B cell (primary cell): ENCODE results near the gene FARP1. TPM values are rescaled to one million over a fixed set of nuclear protein-coding genes. Genes with fewer than 3 reads are reported as not detected.

Source experiments
- ATAC-seq: fragments of 200-7000 bp; cut with Tn5 transposase; one replicate; pipeline ENCODE4 v1.10.0; 2021; ENCODE audit warnings: low read depth, mild to moderate bottlenecking, moderate number of reproducible peaks, moderate library complexity
- CTCF ChIA-PET: fragments of 350-600 bp; sonication (Branson Sonifier 250); formaldehyde crosslinking; loops from one replicate; lab custom pipeline; 2021; ENCODE audit warnings: antibody characterized with exemption, inconsistent platforms; lab: Charles Lee
- POLR2A ChIA-PET: fragments of 350-600 bp; sonication (Branson Sonifier 250); formaldehyde crosslinking; loops from one replicate; lab custom pipeline; 2021; ENCODE audit warnings: antibody characterized with exemption; lab: Charles Lee
- DNase-seq: peaks from one replicate; pipeline ENCODE4 v3.0.0; 2013
- H2AFZ ChIP-seq: 2 replicates; pipeline ENCODE4 v1.6.1; 2012; ENCODE audit warnings: mild to moderate bottlenecking, low read depth, low read length; ENCODE audit not compliant: insufficient read depth, poor library complexity, severe bottlenecking
- H3K27ac ChIP-seq, 2 donors: 1 replicate in 1 of 2; 2 replicates in 1 of 2; pipeline ENCODE4 v1.5.1; 2012 to 2013; ENCODE audit warnings: low read length in 2 of 2, mild to moderate bottlenecking in 2 of 2, moderate library complexity in 1 of 2
- H3K27me3 ChIP-seq, 4 experiments: fragments of 200-600 bp in 1 of 4; sonication (generic) in 1 of 4; replicated peaks in 1 of 4; 1 replicate in 2 of 4; 2 replicates in 2 of 4; pipeline versions ENCODE4 v1.6.1 to v1.7.0; 2013 to 2016; ENCODE audit warnings: low read length in 3 of 4, mild to moderate bottlenecking in 2 of 4, mixed read lengths in 1 of 4, moderate library complexity in 1 of 4; ENCODE audit not compliant: insufficient read depth in 4 of 4, control insufficient read depth in 3 of 4; ENCODE audit errors: control extremely low read depth in 1 of 4
- H3K36me3 ChIP-seq, 2 experiments: replicated peaks in 1 of 2; 1 replicate in 1 of 2; 2 replicates in 1 of 2; pipeline versions ENCODE4 v1.6.1 to v1.7.1; 2013; ENCODE audit warnings: low read length in 1 of 2; ENCODE audit not compliant: insufficient read depth in 2 of 2, control insufficient read depth in 1 of 2; ENCODE audit errors: control extremely low read depth in 1 of 2, extremely low read depth in 1 of 2
- H3K4me1 ChIP-seq, 2 donors: fragments of 200-600 bp in 1 of 2; sonication (generic) in 1 of 2; 1 replicate in 1 of 2; 2 replicates in 1 of 2; pipeline versions ENCODE4 v1.5.1 to v1.6.1; 2013 to 2017; ENCODE audit warnings: low read length in 2 of 2; ENCODE audit not compliant: control insufficient read depth in 2 of 2, insufficient read depth in 2 of 2
- H3K4me2 ChIP-seq: replicated peaks from 2 replicates; pipeline ENCODE3; 2012; ENCODE audit warnings: mild to moderate bottlenecking, low read depth, low read length; ENCODE audit not compliant: poor library complexity, severe bottlenecking
- H3K4me3 ChIP-seq, 5 experiments: fragments of 200-600 bp in 1 of 5; sonication (generic) in 1 of 5; 1 replicate in 3 of 5; 2 replicates in 2 of 5; pipeline versions ENCODE4 v1.5.1 to v1.7.0; 2011 to 2016; ENCODE audit warnings: low read length in 4 of 5, mild to moderate bottlenecking in 4 of 5, low read depth in 2 of 5, control low read depth in 1 of 5, moderate library complexity in 1 of 5; ENCODE audit not compliant: insufficient read depth in 1 of 5; ENCODE audit errors: control extremely low read depth in 1 of 5, extremely low read depth in 1 of 5
- H3K79me2 ChIP-seq: fragments of 200-600 bp; sonication (generic); one replicate; pipeline ENCODE4 v1.6.0; 2016; ENCODE audit warnings: low read length; ENCODE audit not compliant: control insufficient read depth, insufficient read depth
- H3K9ac ChIP-seq: fragments of 200-600 bp; sonication (generic); 2 replicates; pipeline ENCODE4 v1.6.1; 2017; ENCODE audit warnings: mild to moderate bottlenecking, low read length, moderate library complexity
- H3K9me3 ChIP-seq, 3 donors: one replicate each; pipeline versions ENCODE4 v1.6.1 to v1.7.1; 2013; ENCODE audit warnings: low read length in 2 of 3; ENCODE audit not compliant: control insufficient read depth in 2 of 3, insufficient read depth in 1 of 3; ENCODE audit errors: control extremely low read depth in 1 of 3
- H4K20me1 ChIP-seq: 2 replicates; pipeline ENCODE4 v1.6.0; 2012; ENCODE audit warnings: mild to moderate bottlenecking, low read length; ENCODE audit not compliant: insufficient read depth, control insufficient read depth, poor library complexity, severe bottlenecking
- H3K27ac Mint-ChIP-seq: one replicate; pipeline ENCODE4 v1.8.0; 2021; ENCODE audit warnings: mixed read lengths
- H3K27me3 Mint-ChIP-seq: one replicate; pipeline ENCODE4 v1.8.0; 2021; ENCODE audit warnings: mixed read lengths
- H3K4me1 Mint-ChIP-seq: one replicate; pipeline ENCODE4 v1.8.0; 2021; ENCODE audit warnings: mixed read lengths
- H3K4me3 Mint-ChIP-seq: one replicate; pipeline ENCODE4 v1.8.0; 2021; ENCODE audit warnings: mixed read lengths
- H3K9me3 Mint-ChIP-seq: one replicate; pipeline ENCODE4 v1.8.0; 2022; ENCODE audit warnings: mixed read lengths; ENCODE audit not compliant: insufficient read depth
- EZH2 ChIP-seq: IDR thresholded peaks from 2 replicates; pipeline ENCODE4 v1.6.1; 2012; ENCODE audit warnings: borderline replicate concordance, low read depth, mild to moderate bottlenecking, moderate library complexity, low read length; ENCODE audit not compliant: insufficient read depth, poor library complexity, severe bottlenecking
- WGBS: methylation state at CpG from one replicate; pipeline ENCODE4 v1.1.5; 2013; ENCODE audit warnings: missing lambda C conversion rate; ENCODE audit not compliant: insufficient coverage; 5-methylcytosine and 5-hydroxymethylcytosine counted together
- intact Hi-C: fragments of 100-400 bp; cut with micrococcal nuclease; formaldehyde crosslinking; loops from one replicate; pipeline ENCODE4 v1.10.0; 2022
- polyA plus RNA-seq: library from polyadenylated mRNA; depleted of rRNA; stranded (reverse); fragments of >200 nt; gene quantifications from 2 replicates; pipeline ENCODE4 v1.2.3, GENCODE V29; 2012
- total RNA-seq, 2 donors: library from RNA; stranded (reverse); fragments of 120-200 nt in 1 of 2; gene quantifications; 1 replicate in 1 of 2; 2 replicates in 1 of 2; pipeline versions ENCODE4 v1.2.3 to v1.2.4, GENCODE V29; 2013 to 2022
- TF ChIP-seq, protein P1 (sequence below): fragments of 200-600 bp; IDR thresholded peaks from one replicate; pipeline ENCODE4 v1.8.0; 2022; ENCODE audit warnings: antibody characterized with exemption, mild to moderate bottlenecking

Gene FARP1
- total and polyA plus RNA-seq, 2 donors (not counting 1 experiment from before 2014, with no cell fraction given): 0.15 to 1.5 TPM

DNA sequence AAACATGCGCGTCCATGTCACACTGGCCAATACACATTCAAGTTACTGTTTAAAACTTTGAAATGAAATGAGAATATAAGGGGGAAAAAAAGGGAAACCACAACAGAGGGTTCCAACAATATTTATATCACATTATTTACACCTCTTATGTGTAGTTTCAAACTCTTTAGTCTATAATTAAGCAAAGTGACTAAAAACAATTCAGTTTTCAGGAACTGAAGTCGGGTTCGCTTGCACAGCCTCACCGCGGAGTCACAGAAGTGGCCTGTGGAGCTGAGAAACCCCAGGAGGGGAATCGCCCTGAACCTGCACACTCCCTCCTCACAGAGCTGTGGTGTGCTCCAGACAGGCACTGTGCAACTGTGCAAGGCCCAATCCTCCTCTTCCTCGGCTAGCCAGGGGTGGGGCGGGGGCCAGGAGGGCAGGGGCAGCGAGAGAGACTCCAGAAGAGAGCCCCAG is 358.1 kb downstream of the FARP1 start:
- ChIA-PET CTCF (interaction anchor here (1.1 kb wide), 1 partner anchor 18 kb away, joined by 4 read pairs; no protein-coding TSS in a partner anchor), POLR2A (no interaction called here)
- peaks cover 45 to 51% of the 10 kb centered on the region in 2 donors for H3K4me1 ChIP-seq
- no peak overlapping the region for H2AFZ ChIP-seq
- intact Hi-C loops: loop anchor here (10.0 kb wide), 1 partner anchor 1066 kb away; the partner anchor contains the start of gene RAP2A
- peaks cover 3 to 38% of the 10 kb centered on the region in 2 experiments for H3K36me3 ChIP-seq
- no peak overlapping the region for H3K27ac ChIP-seq
- ATAC-seq (peak; percentile 55), DNase-seq (no peak)
- Mint-ChIP-seq H3K27ac (peak overlapping the region; percentile 38), H3K27me3 (no peaks in the 10 kb centered on the region), H3K4me3 (peak overlapping the region; percentile 45), H3K4me1 (peaks cover 76% of the 10 kb centered on the region), H3K9me3 (no peaks in the 10 kb centered on the region)
- WGBS: 38% methylated on average over 6 of the region's 10 CpGs
- no peaks in the 10 kb centered on the region for H3K27me3 ChIP-seq
- peaks cover 100% of the 10 kb centered on the region for H3K79me2 ChIP-seq
- H3K9me3 ChIP-seq: no peaks in the 10 kb centered on the region
- TF ChIP-seq, protein P1, sequence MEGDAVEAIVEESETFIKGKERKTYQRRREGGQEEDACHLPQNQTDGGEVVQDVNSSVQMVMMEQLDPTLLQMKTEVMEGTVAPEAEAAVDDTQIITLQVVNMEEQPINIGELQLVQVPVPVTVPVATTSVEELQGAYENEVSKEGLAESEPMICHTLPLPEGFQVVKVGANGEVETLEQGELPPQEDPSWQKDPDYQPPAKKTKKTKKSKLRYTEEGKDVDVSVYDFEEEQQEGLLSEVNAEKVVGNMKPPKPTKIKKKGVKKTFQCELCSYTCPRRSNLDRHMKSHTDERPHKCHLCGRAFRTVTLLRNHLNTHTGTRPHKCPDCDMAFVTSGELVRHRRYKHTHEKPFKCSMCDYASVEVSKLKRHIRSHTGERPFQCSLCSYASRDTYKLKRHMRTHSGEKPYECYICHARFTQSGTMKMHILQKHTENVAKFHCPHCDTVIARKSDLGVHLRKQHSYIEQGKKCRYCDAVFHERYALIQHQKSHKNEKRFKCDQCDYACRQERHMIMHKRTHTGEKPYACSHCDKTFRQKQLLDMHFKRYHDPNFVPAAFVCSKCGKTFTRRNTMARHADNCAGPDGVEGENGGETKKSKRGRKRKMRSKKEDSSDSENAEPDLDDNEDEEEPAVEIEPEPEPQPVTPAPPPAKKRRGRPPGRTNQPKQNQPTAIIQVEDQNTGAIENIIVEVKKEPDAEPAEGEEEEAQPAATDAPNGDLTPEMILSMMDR: no peak
- TF ChIP-seq EZH2: no peak
- no peak overlapping the region for H3K9ac ChIP-seq
- peak overlapping the region; percentile 40 for H3K4me2 ChIP-seq
- peaks cover 88% of the 10 kb centered on the region for H4K20me1 ChIP-seq
- no peak overlapping the region for H3K4me3 ChIP-seq
